Astrocyte (in vitro differentiated cells and primary cell): ENCODE measurements around the gene HEMGN.

Source experiments
- EZH2 ChIP-seq: IDR thresholded peaks from 2 replicates; pipeline ENCODE4 v1.6.1; 2012; ENCODE audit warnings: mild to moderate bottlenecking, low read length, inconsistent platforms; ENCODE audit not compliant: insufficient read depth
- TF ChIP-seq, protein P1 (sequence below): IDR thresholded peaks from 2 replicates; pipeline ENCODE4 v1.5.1; 2011; ENCODE audit warnings: low read depth, mild to moderate bottlenecking, inconsistent platforms, low read length, moderate library complexity; ENCODE audit not compliant: insufficient read depth

GRCh38 chr9:97982683-97983588 is 45.0 kb upstream of the HEMGN start, which contains the start of gene ANP32B:
- TF ChIP-seq, protein P1, sequence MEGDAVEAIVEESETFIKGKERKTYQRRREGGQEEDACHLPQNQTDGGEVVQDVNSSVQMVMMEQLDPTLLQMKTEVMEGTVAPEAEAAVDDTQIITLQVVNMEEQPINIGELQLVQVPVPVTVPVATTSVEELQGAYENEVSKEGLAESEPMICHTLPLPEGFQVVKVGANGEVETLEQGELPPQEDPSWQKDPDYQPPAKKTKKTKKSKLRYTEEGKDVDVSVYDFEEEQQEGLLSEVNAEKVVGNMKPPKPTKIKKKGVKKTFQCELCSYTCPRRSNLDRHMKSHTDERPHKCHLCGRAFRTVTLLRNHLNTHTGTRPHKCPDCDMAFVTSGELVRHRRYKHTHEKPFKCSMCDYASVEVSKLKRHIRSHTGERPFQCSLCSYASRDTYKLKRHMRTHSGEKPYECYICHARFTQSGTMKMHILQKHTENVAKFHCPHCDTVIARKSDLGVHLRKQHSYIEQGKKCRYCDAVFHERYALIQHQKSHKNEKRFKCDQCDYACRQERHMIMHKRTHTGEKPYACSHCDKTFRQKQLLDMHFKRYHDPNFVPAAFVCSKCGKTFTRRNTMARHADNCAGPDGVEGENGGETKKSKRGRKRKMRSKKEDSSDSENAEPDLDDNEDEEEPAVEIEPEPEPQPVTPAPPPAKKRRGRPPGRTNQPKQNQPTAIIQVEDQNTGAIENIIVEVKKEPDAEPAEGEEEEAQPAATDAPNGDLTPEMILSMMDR = peak; percentile 37
- no peak for TF ChIP-seq EZH2
